Measurements from ENCODE around the gene ANKLE1. TPM values are rescaled to one million over a fixed set of nuclear protein-coding genes. Genes with fewer than 3 reads are reported as not detected.
A peak's percentile ranks its signal among the peaks of the same experiment; 100 is the strongest.

The ANKLE1 gene
- total RNA-seq, 2 donors from 2014 or later: 0.27 to 0.44 TPM

DNA sequence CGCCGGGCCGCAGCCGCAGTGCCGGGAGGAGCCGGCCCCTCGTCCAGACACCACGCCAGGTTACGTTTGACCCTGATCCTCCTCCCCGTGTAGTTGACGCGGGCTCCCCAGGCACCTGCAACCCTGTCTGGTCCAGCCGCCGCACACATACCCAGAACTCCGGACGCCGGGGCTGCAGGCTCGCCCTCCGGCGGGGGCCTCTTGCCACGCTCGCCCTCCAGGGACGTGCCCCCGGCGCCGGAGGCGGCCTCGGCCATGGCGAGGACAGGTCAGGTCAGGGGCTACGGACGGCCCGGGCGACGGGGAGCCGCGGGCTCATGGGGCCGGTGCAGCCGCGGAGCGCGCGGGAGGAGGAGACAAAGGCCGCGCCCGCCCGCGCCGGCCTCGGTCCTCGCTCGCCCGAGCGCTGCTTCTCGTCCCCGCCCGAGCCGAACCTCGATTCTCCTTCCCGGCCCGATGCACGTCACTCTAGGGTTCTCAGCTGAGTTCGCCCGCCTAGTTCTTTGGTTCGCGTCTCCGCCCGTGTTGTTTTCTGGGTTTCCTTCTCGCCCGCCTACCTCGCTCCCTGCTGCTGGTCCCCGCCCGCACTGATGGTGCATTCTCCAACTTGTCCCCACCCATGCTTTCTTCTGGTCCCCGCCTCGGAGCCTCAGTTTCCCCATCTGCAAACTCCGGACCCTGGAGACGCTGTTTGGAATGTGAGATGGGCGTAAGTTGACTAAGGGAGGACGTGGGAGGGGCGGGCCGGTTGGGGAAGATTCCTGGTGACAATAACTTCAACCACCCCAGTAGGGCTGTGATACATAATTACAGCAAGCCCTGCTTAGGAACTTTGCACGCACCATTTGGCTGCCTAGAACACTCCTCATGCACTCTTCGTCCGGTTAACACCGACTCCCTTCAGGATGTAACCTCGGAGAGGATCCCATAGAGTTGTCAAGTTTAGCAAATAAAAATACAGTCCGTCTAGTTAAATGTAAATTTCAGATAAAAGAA, 53.0 kb downstream of the ANKLE1 start, which contains the start of gene ANO8:
Gene ANO8, minus strand, starts transcription at position 442 of the 996 bp plus-strand sequence. Its CDS starts 185 bp downstream, at position 257.
- peak within 1 kb of the TSS; percentile 82 for H3K4me3 ChIP-seq
- H3K9me3 ChIP-seq: no peaks in the 10 kb centered on the region
- intact Hi-C loops (cut with DNase I): loop anchor here (2.0 kb wide), 1 partner anchor 30 kb away; the partner anchor contains the start of gene MRPL34
- DNase-seq: peak; percentile 99
- no peaks in the 10 kb centered on the region for H3K36me3 ChIP-seq
- H3K27ac ChIP-seq: peak within 1 kb of the TSS; percentile 74
- peak within 1 kb of the TSS; percentile 63 to 80 for H3K9ac ChIP-seq (ENCODE audit: low read depth in 2 of 2, low read length in 2 of 2)
- peaks cover 18% of the 10 kb centered on the region for H3K4me1 ChIP-seq
- TF ChIP-seq, protein P1, sequence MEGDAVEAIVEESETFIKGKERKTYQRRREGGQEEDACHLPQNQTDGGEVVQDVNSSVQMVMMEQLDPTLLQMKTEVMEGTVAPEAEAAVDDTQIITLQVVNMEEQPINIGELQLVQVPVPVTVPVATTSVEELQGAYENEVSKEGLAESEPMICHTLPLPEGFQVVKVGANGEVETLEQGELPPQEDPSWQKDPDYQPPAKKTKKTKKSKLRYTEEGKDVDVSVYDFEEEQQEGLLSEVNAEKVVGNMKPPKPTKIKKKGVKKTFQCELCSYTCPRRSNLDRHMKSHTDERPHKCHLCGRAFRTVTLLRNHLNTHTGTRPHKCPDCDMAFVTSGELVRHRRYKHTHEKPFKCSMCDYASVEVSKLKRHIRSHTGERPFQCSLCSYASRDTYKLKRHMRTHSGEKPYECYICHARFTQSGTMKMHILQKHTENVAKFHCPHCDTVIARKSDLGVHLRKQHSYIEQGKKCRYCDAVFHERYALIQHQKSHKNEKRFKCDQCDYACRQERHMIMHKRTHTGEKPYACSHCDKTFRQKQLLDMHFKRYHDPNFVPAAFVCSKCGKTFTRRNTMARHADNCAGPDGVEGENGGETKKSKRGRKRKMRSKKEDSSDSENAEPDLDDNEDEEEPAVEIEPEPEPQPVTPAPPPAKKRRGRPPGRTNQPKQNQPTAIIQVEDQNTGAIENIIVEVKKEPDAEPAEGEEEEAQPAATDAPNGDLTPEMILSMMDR (IDR thresholded peaks at IDR 0.05): no peak
- peaks cover 1% of the 10 kb centered on the region for H3K27me3 ChIP-seq

DNA sequence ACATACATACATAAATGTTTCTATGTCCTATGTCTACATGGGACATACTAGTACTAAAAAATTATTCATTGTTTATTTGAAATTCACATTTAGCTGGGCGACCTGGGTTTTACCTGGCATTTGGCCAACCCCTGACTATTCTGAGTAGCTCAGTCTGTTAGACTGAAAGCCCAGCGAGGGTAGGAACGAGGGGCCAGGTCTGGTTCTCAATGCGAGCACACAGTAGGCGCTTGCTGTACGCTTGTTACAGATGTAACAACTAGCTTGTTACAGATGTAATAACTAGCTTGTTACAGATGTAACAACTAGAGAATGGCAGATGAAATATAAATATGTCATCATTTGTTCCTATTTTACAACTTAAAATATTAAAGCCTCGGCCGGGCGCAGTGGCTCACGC, 53.9 kb downstream of the ANKLE1 start:
- no peak overlapping the region for H3K9ac ChIP-seq (ENCODE audit: low read depth in 2 of 2, low read length in 2 of 2)
- no peak overlapping the region for H3K27ac ChIP-seq
- H3K27me3 ChIP-seq: no peaks in the 10 kb centered on the region
- DNase-seq: no peak
- H3K36me3 ChIP-seq: no peaks in the 10 kb centered on the region
- H3K4me3 ChIP-seq: no peak overlapping the region
- TF ChIP-seq, protein P1 (IDR thresholded peaks at IDR 0.05): no peak
- intact Hi-C loops (cut with DNase I): loop anchor here (2.0 kb wide), 1 partner anchor 31 kb away; the partner anchor contains the start of gene MRPL34
- H3K9me3 ChIP-seq: no peaks in the 10 kb centered on the region
- H3K4me1 ChIP-seq: peaks cover 18% of the 10 kb centered on the region

Other genes starting within 250 kb of the ANKLE1 start
- gene HAUS8, start 206.4 kb upstream of the ANKLE1 start, total RNA-seq: 10 to 100 TPM; 10.6 to 29.8 TPM
- 10 to 100 TPM; 56.5 to 89.2 TPM for gene MYO9B, start 206.1 kb upstream of the ANKLE1 start, total RNA-seq
- gene USE1, start 66.5 kb upstream of the ANKLE1 start, total RNA-seq: 10 to 100 TPM; 18.2 to 22.4 TPM
- gene OCEL1, start 55.7 kb upstream of the ANKLE1 start, total RNA-seq: 10 to 100 TPM; 35.7 to 46.9 TPM
- gene NR2F6, start 36.0 kb upstream of the ANKLE1 start, total RNA-seq: 100 to 1,000 TPM; 129 to 195 TPM
- gene USHBP1, start 17.2 kb upstream of the ANKLE1 start, total RNA-seq: 1 to 10 TPM; 1.1 to 1.3 TPM
- gene BABAM1, start 14.5 kb upstream of the ANKLE1 start, total RNA-seq: 10 to 100 TPM; 73.7 to 94.7 TPM
- gene ABHD8, start 21.5 kb downstream of the ANKLE1 start, total RNA-seq: 1 to 10 TPM; 4.3 to 5.2 TPM
- gene MRPL34, start 24.0 kb downstream of the ANKLE1 start, total RNA-seq: 100 to 1,000 TPM; 127 to 184 TPM
- 10 to 100 TPM; 39.1 to 45.0 TPM for gene DDA1, start 27.7 kb downstream of the ANKLE1 start, total RNA-seq
- 10 to 100 TPM in 1 of 2 donors, 1 to 10 TPM in 1; 8.9 to 13.7 TPM for gene ANO8, start 53.0 kb downstream of the ANKLE1 start, total RNA-seq
- gene GTPBP3, start 55.7 kb downstream of the ANKLE1 start, total RNA-seq: 10 to 100 TPM; 15.4 to 26.9 TPM
- 10 to 100 TPM; 20.8 to 47.1 TPM for gene PLVAP, start 95.4 kb downstream of the ANKLE1 start, total RNA-seq
- not detected for gene CCDC194, start 112.3 kb downstream of the ANKLE1 start, total RNA-seq
- gene BST2, start 123.7 kb downstream of the ANKLE1 start, total RNA-seq: 10 to 100 TPM; 12.8 to 15.6 TPM
- gene MVB12A, start 138.1 kb downstream of the ANKLE1 start, total RNA-seq: 10 to 100 TPM; 53.1 to 70.1 TPM
- not detected for gene TMEM221, start 166.8 kb downstream of the ANKLE1 start, total RNA-seq
- not detected for gene NXNL1, start 179.0 kb downstream of the ANKLE1 start, total RNA-seq
- 1 to 10 TPM; 4.2 to 5.1 TPM for gene SLC27A1, start 188.6 kb downstream of the ANKLE1 start, total RNA-seq
- 100 to 1,000 TPM in 1 of 2 donors, 10 to 100 TPM in 1; 93.0 to 114 TPM for gene PGLS, start 229.7 kb downstream of the ANKLE1 start, total RNA-seq